ENCODE data around the gene VPS11.

VPS11 gene

DNA sequence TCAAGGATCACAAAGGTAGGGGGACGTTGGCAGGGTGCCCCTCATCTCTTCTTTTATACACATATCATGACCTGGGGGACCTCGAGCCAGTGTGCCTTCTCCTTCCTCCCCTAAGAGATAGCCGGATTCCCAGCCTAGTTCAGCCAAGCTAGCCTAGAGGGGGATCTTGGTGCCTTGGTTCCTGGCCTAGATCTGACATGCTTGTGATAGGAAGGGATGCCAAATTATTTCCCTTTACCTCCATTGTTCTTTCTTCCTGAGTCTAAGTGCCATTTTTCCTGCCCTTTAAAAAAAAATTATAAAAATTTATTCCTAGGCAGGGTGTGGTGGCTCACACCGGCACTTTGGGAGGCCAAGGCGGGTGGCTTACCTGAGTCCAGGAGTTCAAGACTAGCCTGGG, 46.7 kb downstream of the VPS11 start:
- WGBS, 2 donors (ENCODE audit: extremely low coverage in 2 of 2, insufficient read length in 2 of 2, insufficient replicate concordance in 1 of 2), result no CpG with 5 or more reads among the region's 5 CpGs
- no peak overlapping the region for H3K14ac ChIP-seq (ENCODE audit: low read length)
- no peak overlapping the region for H2AK5ac ChIP-seq (ENCODE audit: low read depth, low read length)
- H3K27me3 ChIP-seq (ENCODE audit: control insufficient read depth in 3 of 3, insufficient read depth in 3 of 3, low read depth in 1 of 3, low read length in 3 of 3), result no peaks in the 10 kb centered on the region
- H3K4me1 ChIP-seq (ENCODE audit: control insufficient read depth in 2 of 2, insufficient read depth in 1 of 2, low read depth in 1 of 2, low read length in 2 of 2), result no peaks in the 10 kb centered on the region
- H2BK120ac ChIP-seq (ENCODE audit: low read depth, low read length), result no peak overlapping the region
- H3K9me3 ChIP-seq (replicated peaks in 1 of 2; ENCODE audit: control insufficient read depth in 2 of 2, insufficient read depth in 1 of 2, low read depth in 1 of 2, low read length in 2 of 2), result no peaks in the 10 kb centered on the region
- no peak overlapping the region for H3K4me3 ChIP-seq (ENCODE audit: low read length in 2 of 2)
- H3K79me1 ChIP-seq (ENCODE audit: low read depth, low read length), result no peaks in the 10 kb centered on the region
- H3K4ac ChIP-seq (ENCODE audit: low read length), result no peak overlapping the region
- H3K4me2 ChIP-seq (ENCODE audit: insufficient read depth, low read length, poor library complexity, severe bottlenecking), result no peak overlapping the region
- peaks cover 6 to 37% of the 10 kb centered on the region in 2 donors for H3K36me3 ChIP-seq (replicated peaks in 1 of 2; ENCODE audit: control insufficient read depth in 2 of 2, insufficient read depth in 2 of 2, low read length in 2 of 2)
- H4K91ac ChIP-seq (ENCODE audit: low read depth, low read length, poor library complexity), result no peak overlapping the region
- no peak overlapping the region for H4K8ac ChIP-seq (ENCODE audit: low read depth, low read length)
- no peak overlapping the region for H3K9ac ChIP-seq (ENCODE audit: low read depth, low read length, poor library complexity)
- no peak overlapping the region for H2BK15ac ChIP-seq (ENCODE audit: low read length)
- H2BK12ac ChIP-seq (ENCODE audit: low read length), result no peak overlapping the region
- H3K27ac ChIP-seq (replicated peaks; ENCODE audit: low read length), result no peak overlapping the region
- no peak overlapping the region for H3K18ac ChIP-seq (ENCODE audit: low read length)
- no peak overlapping the region for H2BK5ac ChIP-seq (ENCODE audit: low read length)
- no peak for DNase-seq (ENCODE audit: low spot score)
- H3K23ac ChIP-seq (ENCODE audit: low read depth, low read length, poor library complexity), result peak overlapping the region; percentile 47
- H2AFZ ChIP-seq (ENCODE audit: low read length), result no peak overlapping the region

DNA sequence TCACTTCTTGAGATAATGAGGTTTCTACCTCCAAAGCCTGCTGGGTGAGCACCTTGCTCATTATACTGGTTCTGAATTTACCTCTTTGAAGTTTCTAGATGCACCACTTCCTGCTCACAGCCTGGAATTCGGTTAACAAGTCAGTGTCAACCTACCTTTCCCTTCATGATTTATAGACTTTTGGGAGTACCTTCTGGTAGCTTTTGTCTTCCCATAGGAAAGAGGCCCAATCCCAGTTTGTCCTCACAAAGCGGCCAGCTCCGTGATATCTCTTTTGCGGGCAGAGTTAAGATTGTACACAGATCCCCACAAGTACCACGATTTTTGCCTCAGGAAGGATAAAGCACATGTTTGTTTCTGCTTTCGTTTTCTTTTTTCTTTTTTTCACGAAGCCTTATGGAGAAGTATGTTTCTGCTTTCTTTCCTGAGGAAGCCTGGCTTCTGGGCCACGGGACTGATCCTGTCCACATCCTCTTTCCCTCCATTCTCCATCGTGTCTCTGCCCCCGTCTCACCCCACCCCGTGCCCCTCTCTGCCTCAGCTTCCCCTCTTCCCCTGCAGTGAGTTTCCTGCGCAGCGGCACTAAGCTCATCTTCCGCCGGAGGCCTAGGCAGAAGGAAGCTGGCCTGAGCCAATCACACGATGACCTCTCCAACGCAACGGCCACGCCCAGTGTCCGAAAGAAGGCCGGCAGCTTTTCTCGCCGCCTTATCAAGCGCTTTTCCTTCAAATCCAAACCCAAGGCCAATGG, 48.0 kb downstream of the VPS11 start:
- H3K36me3 ChIP-seq (replicated peaks in 1 of 2; ENCODE audit: control insufficient read depth in 2 of 2, insufficient read depth in 2 of 2, low read length in 2 of 2), result peaks cover 6 to 34% of the 10 kb centered on the region in 2 donors
- H4K91ac ChIP-seq (ENCODE audit: low read depth, low read length, poor library complexity), result no peak overlapping the region
- H3K27ac ChIP-seq (replicated peaks; ENCODE audit: low read length), result no peak overlapping the region
- H3K4me1 ChIP-seq (ENCODE audit: control insufficient read depth in 2 of 2, insufficient read depth in 1 of 2, low read depth in 1 of 2, low read length in 2 of 2), result peaks cover under 1 to 5% of the 10 kb centered on the region in 2 donors
- peak overlapping the region; percentile 13 for H3K9ac ChIP-seq (ENCODE audit: low read depth, low read length, poor library complexity)
- no peak overlapping the region for H3K4ac ChIP-seq (ENCODE audit: low read length)
- H3K79me1 ChIP-seq (ENCODE audit: low read depth, low read length), result no peaks in the 10 kb centered on the region
- no peaks in the 10 kb centered on the region for H3K9me3 ChIP-seq (replicated peaks in 1 of 2; ENCODE audit: control insufficient read depth in 2 of 2, insufficient read depth in 1 of 2, low read depth in 1 of 2, low read length in 2 of 2)
- WGBS, 2 donors (ENCODE audit: extremely low coverage in 2 of 2, insufficient read length in 2 of 2, insufficient replicate concordance in 1 of 2), result no CpG with 5 or more reads among the region's 24 CpGs
- no peak overlapping the region for H4K8ac ChIP-seq (ENCODE audit: low read depth, low read length)
- no peak overlapping the region for H2AK5ac ChIP-seq (ENCODE audit: low read depth, low read length)
- no peaks in the 10 kb centered on the region for H3K27me3 ChIP-seq (ENCODE audit: control insufficient read depth in 3 of 3, insufficient read depth in 3 of 3, low read depth in 1 of 3, low read length in 3 of 3)
- no peak overlapping the region for H2BK120ac ChIP-seq (ENCODE audit: low read depth, low read length)
- H2BK15ac ChIP-seq (ENCODE audit: low read length), result no peak overlapping the region
- no peak overlapping the region for H2BK12ac ChIP-seq (ENCODE audit: low read length)
- no peak overlapping the region for H3K14ac ChIP-seq (ENCODE audit: low read length)
- DNase-seq (ENCODE audit: low spot score), result no peak
- H3K4me3 ChIP-seq (ENCODE audit: low read length in 2 of 2), result no peak overlapping the region
- no peak overlapping the region for H3K23ac ChIP-seq (ENCODE audit: low read depth, low read length, poor library complexity)
- no peak overlapping the region for H2BK5ac ChIP-seq (ENCODE audit: low read length)
- no peak overlapping the region for H3K18ac ChIP-seq (ENCODE audit: low read length)
- H3K4me2 ChIP-seq (ENCODE audit: insufficient read depth, low read length, poor library complexity, severe bottlenecking), result no peak overlapping the region
- no peak overlapping the region for H2AFZ ChIP-seq (ENCODE audit: low read length)

DNA sequence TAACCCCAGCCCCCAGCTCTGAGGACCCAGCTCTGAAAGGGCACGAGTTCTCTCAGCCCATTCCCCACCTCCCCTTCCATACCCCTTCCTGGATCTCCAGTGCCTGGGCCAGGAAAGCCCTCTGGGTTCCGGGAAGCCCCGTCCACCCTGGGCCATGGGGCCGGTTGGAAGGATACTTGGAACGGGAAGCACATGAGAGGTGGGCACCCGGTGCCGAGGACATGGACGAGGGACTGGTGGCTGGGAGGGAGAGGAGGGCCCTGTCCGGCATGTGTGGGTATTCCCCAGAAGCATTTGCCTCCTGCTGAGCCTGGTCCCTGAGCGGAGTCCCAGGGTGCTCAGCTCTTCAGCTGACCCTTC, 48.6 kb downstream of the VPS11 start:
- no peak overlapping the region for H2BK120ac ChIP-seq (ENCODE audit: low read depth, low read length)
- H3K18ac ChIP-seq (ENCODE audit: low read length), result no peak overlapping the region
- DNase-seq (ENCODE audit: low spot score), result no peak
- H2BK12ac ChIP-seq (ENCODE audit: low read length), result no peak overlapping the region
- H2BK15ac ChIP-seq (ENCODE audit: low read length), result no peak overlapping the region
- no peak overlapping the region for H2AK5ac ChIP-seq (ENCODE audit: low read depth, low read length)
- no peaks in the 10 kb centered on the region for H3K9me3 ChIP-seq (replicated peaks in 1 of 2; ENCODE audit: control insufficient read depth in 2 of 2, insufficient read depth in 1 of 2, low read depth in 1 of 2, low read length in 2 of 2)
- no peak overlapping the region for H3K27ac ChIP-seq (replicated peaks; ENCODE audit: low read length)
- H3K4me2 ChIP-seq (ENCODE audit: insufficient read depth, low read length, poor library complexity, severe bottlenecking), result no peak overlapping the region
- H3K9ac ChIP-seq (ENCODE audit: low read depth, low read length, poor library complexity), result no peak overlapping the region
- no CpG with 5 or more reads among the region's 10 CpGs for WGBS, 2 donors (ENCODE audit: extremely low coverage in 2 of 2, insufficient read length in 2 of 2, insufficient replicate concordance in 1 of 2)
- H3K36me3 ChIP-seq (replicated peaks in 1 of 2; ENCODE audit: control insufficient read depth in 2 of 2, insufficient read depth in 2 of 2, low read length in 2 of 2), result peaks cover 5 to 28% of the 10 kb centered on the region in 2 donors
- H3K4me3 ChIP-seq (ENCODE audit: low read length in 2 of 2), result no peak overlapping the region
- H3K4ac ChIP-seq (ENCODE audit: low read length), result no peak overlapping the region
- H3K27me3 ChIP-seq (ENCODE audit: control insufficient read depth in 3 of 3, insufficient read depth in 3 of 3, low read depth in 1 of 3, low read length in 3 of 3), result no peaks in the 10 kb centered on the region
- no peak overlapping the region for H3K14ac ChIP-seq (ENCODE audit: low read length)
- no peak overlapping the region for H3K23ac ChIP-seq (ENCODE audit: low read depth, low read length, poor library complexity)
- H4K8ac ChIP-seq (ENCODE audit: low read depth, low read length), result no peak overlapping the region
- no peak overlapping the region for H2BK5ac ChIP-seq (ENCODE audit: low read length)
- no peak overlapping the region for H4K91ac ChIP-seq (ENCODE audit: low read depth, low read length, poor library complexity)
- H2AFZ ChIP-seq (ENCODE audit: low read length), result no peak overlapping the region
- H3K79me1 ChIP-seq (ENCODE audit: low read depth, low read length), result no peaks in the 10 kb centered on the region
- peaks cover 2 to 6% of the 10 kb centered on the region in 2 donors for H3K4me1 ChIP-seq (ENCODE audit: control insufficient read depth in 2 of 2, insufficient read depth in 1 of 2, low read depth in 1 of 2, low read length in 2 of 2)

DNA sequence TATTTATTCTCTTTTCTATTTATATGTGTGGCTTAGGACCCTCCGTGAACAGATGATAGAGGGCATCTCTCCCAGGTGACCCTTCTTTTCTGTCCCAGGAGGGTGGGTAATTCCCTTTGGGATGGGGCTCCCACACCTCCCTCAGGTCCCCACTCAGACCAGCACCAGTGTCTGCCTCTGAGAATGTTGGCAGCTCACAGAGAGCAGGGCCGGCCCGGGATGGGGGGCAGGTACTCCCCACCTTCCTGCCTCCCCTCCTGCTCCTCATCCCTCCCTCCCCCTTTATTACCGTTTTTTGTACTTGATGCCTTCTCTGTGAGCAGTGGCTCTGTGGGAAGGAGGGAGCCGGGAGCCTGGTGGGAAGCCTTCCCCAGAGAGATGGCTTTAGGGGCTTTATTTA, 49.0 kb downstream of the VPS11 start:
- Histone ChIP-seq H3K18ac (ENCODE audit: low read length) (no peak overlapping the region), H3K4me3 (ENCODE audit: low read length in 2 of 2) (no peak overlapping the region), H3K4ac (ENCODE audit: low read length) (no peak overlapping the region), H3K27ac (replicated peaks; ENCODE audit: low read length) (no peak overlapping the region), H2AK5ac (ENCODE audit: low read depth, low read length) (no peak overlapping the region), H4K8ac (ENCODE audit: low read depth, low read length) (no peak overlapping the region), H2BK120ac (ENCODE audit: low read depth, low read length) (no peak overlapping the region), H3K9me3 (replicated peaks in 1 of 2; ENCODE audit: control insufficient read depth in 2 of 2, insufficient read depth in 1 of 2, low read depth in 1 of 2, low read length in 2 of 2) (no peaks in the 10 kb centered on the region), H3K36me3 (replicated peaks in 1 of 2; ENCODE audit: control insufficient read depth in 2 of 2, insufficient read depth in 2 of 2, low read length in 2 of 2) (peaks cover 5 to 24% of the 10 kb centered on the region in 2 donors), H3K14ac (ENCODE audit: low read length) (no peak overlapping the region), H3K4me2 (ENCODE audit: insufficient read depth, low read length, poor library complexity, severe bottlenecking) (no peak overlapping the region), H2BK5ac (ENCODE audit: low read length) (no peak overlapping the region), H2BK12ac (ENCODE audit: low read length) (no peak overlapping the region), H3K79me1 (ENCODE audit: low read depth, low read length) (no peaks in the 10 kb centered on the region), H3K23ac (ENCODE audit: low read depth, low read length, poor library complexity) (no peak overlapping the region), H4K91ac (ENCODE audit: low read depth, low read length, poor library complexity) (no peak overlapping the region), H3K9ac (ENCODE audit: low read depth, low read length, poor library complexity) (no peak overlapping the region), H3K27me3 (ENCODE audit: control insufficient read depth in 3 of 3, insufficient read depth in 3 of 3, low read depth in 1 of 3, low read length in 3 of 3) (no peaks in the 10 kb centered on the region), H2BK15ac (ENCODE audit: low read length) (no peak overlapping the region), H3K4me1 (ENCODE audit: control insufficient read depth in 2 of 2, insufficient read depth in 1 of 2, low read depth in 1 of 2, low read length in 2 of 2) (peaks cover 2 to 6% of the 10 kb centered on the region in 2 donors), H2AFZ (ENCODE audit: low read length) (no peak overlapping the region)
- no peak for DNase-seq (ENCODE audit: low spot score)
- WGBS, 2 donors (ENCODE audit: extremely low coverage in 2 of 2, insufficient read length in 2 of 2, insufficient replicate concordance in 1 of 2), result no CpG with 5 or more reads among the region's 5 CpGs
